Ascending aorta (tissue), 2 donors: ENCODE measurements around the gene PRKAG3. TPM values are rescaled to one million over a fixed set of nuclear protein-coding genes. Genes with fewer than 3 reads are reported as not detected.

Experiments used
- DNase-seq, 2 donors: peaks; one replicate each; pipeline ENCODE4 v3.0.0-alpha.2; 2019; ENCODE audit warnings: low spot score in 2 of 2
- H3K27ac ChIP-seq, 2 donors: fragments of 200-600 bp; sonication (generic); one replicate each; pipeline ENCODE4 v1.5.1; 2016 to 2017; ENCODE audit warnings: mild to moderate bottlenecking in 1 of 2
- H3K27me3 ChIP-seq: fragments of 200-600 bp; sonication (generic); one replicate; pipeline ENCODE4 v1.5.1; 2017
- H3K36me3 ChIP-seq, 2 donors: fragments of 200-600 bp; sonication (generic); one replicate each; pipeline ENCODE4 v1.5.1; 2016
- H3K4me1 ChIP-seq, 2 donors: fragments of 200-600 bp; sonication (generic); one replicate each; pipeline ENCODE4 v1.5.1; 2016 to 2017; ENCODE audit warnings: mild to moderate bottlenecking in 1 of 2
- H3K4me3 ChIP-seq, 2 donors: fragments of 200-600 bp; sonication (generic); one replicate each; pipeline ENCODE4 v1.5.1; 2016 to 2017; ENCODE audit warnings: mild to moderate bottlenecking in 1 of 2
- H3K9me3 ChIP-seq, 2 donors: fragments of 200-600 bp; sonication (generic); one replicate each; pipeline ENCODE4 v1.5.1; 2016
- CTCF ChIP-seq, 3 experiments: fragments of 200-600 bp in 2 of 3; fragments of 450-650 bp in 1 of 3; sonication (generic) in 2 of 3; IDR thresholded peaks; one replicate each; pipeline ENCODE4 v1.5.1; 2016 to 2019; ENCODE audit warnings: antibody characterized with exemption in 3 of 3, mild to moderate bottlenecking in 1 of 3, moderate library complexity in 1 of 3
- intact Hi-C: fragments of 100-400 bp; cut with DNase I; formaldehyde crosslinking; loops from one replicate; pipeline ENCODE4 v1.15.1; 2023
- total RNA-seq: library from RNA; depleted of rRNA; stranded (reverse); fragments of >200 nt; gene quantifications from one replicate; pipeline ENCODE4 v1.1.0, GENCODE V29; 2016

The PRKAG3 gene
- total RNA-seq, 1 donor from 2014 or later = not detected

GRCh38 chr2:218796691-218797090 is 34.9 kb downstream of the PRKAG3 start:
- Histone ChIP-seq H3K4me1 (no peaks in the 10 kb centered on the region), H3K36me3 (no peaks in the 10 kb centered on the region), H3K27ac (no peak overlapping the region), H3K27me3 (no peaks in the 10 kb centered on the region), H3K9me3 (no peaks in the 10 kb centered on the region), H3K4me3 (no peak overlapping the region)
- intact Hi-C loops = no loop called here
- DNase-seq = no peak
- TF ChIP-seq CTCF (IDR thresholded peaks at IDR 0.05) = no peak

GRCh38 chr2:218792433-218792832 is 39.2 kb downstream of the PRKAG3 start:
- no peaks in the 10 kb centered on the region for H3K27me3 ChIP-seq
- DNase-seq = no peak
- no peaks in the 10 kb centered on the region for H3K36me3 ChIP-seq
- TF ChIP-seq CTCF (IDR thresholded peaks at IDR 0.05) = no peak
- no peaks in the 10 kb centered on the region for H3K4me1 ChIP-seq
- no peaks in the 10 kb centered on the region for H3K9me3 ChIP-seq
- intact Hi-C loops = no loop called here
- no peak overlapping the region for H3K4me3 ChIP-seq
- no peak overlapping the region for H3K27ac ChIP-seq

GRCh38 chr2:218788529-218789255 is 42.9 kb downstream of the PRKAG3 start:
- H3K4me1 ChIP-seq = peaks cover 0 to 3% of the 10 kb centered on the region in 2 donors

GRCh38 chr2:218786133-218786532 is 45.5 kb downstream of the PRKAG3 start:
- no peaks in the 10 kb centered on the region for H3K9me3 ChIP-seq
- H3K27me3 ChIP-seq = no peaks in the 10 kb centered on the region
- H3K36me3 ChIP-seq = no peaks in the 10 kb centered on the region
- H3K4me1 ChIP-seq = peaks cover 0 to 5% of the 10 kb centered on the region in 2 donors
- no peak overlapping the region for H3K4me3 ChIP-seq
- intact Hi-C loops = no loop called here
- no peak overlapping the region for H3K27ac ChIP-seq
- TF ChIP-seq CTCF (IDR thresholded peaks at IDR 0.05) = no peak
- DNase-seq = no peak

More at GRCh38 chr2:218788529-218789255, 42.9 kb downstream of the PRKAG3 start:
- Histone ChIP-seq H3K4me3 (no peak overlapping the region), H3K36me3 (no peaks in the 10 kb centered on the region), H3K27me3 (no peaks in the 10 kb centered on the region), H3K9me3 (no peaks in the 10 kb centered on the region), H3K27ac (peak overlapping the region in 1 of 2 donors; percentile 1)
- intact Hi-C loops = no loop called here
- no peak for DNase-seq
- TF ChIP-seq CTCF (IDR thresholded peaks at IDR 0.05) = no peak

DNA sequence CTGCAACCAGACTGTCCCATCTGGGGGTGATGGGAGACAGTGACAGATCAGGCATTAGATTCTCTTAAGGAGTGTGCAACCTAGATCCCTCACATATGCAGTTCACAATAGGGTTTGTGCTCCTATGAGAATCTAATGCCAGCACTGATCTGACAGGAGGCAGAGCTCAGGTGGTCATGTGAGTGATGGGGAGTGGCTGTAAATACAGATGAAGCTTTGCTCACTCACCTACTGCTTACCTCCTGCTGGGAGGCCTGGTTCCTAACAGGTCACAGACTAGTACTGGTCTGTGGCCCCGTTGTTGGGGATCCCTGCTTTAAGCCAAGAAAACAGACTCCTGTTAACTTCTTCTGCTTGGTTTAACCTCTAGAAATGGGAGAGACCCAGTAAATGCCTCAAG is 46.5 kb downstream of the PRKAG3 start:
- peaks cover 0 to 5% of the 10 kb centered on the region in 2 donors for H3K4me1 ChIP-seq
- no peaks in the 10 kb centered on the region for H3K27me3 ChIP-seq
- no peak for DNase-seq
- intact Hi-C loops = no loop called here
- H3K36me3 ChIP-seq = no peaks in the 10 kb centered on the region
- peak overlapping the region in 1 of 2 donors; percentile 79 for H3K4me3 ChIP-seq
- no peaks in the 10 kb centered on the region for H3K9me3 ChIP-seq
- no peak for TF ChIP-seq CTCF (IDR thresholded peaks at IDR 0.05)
- H3K27ac ChIP-seq = peak overlapping the region in 1 of 2 donors; percentile 24
